OCI-LY1 (cell line): ENCODE results near the gene SAE1.

ENCODE experiments used
- EZH2 ChIP-seq: fragments of 200-600 bp; sonication (generic), shearing (Covaris generic); IDR thresholded peaks from 2 replicates; pipeline ENCODE4 v1.8.0; 2017; ENCODE audit warnings: borderline replicate concordance, mixed run types, mild to moderate bottlenecking, antibody characterized with exemption, low read length, moderate library complexity, mixed read lengths
- TF ChIP-seq, protein P1 (sequence below): fragments of 200-600 bp; sonication (generic), shearing (Covaris generic); IDR thresholded peaks from 2 replicates; pipeline ENCODE4 v1.5.1; 2017; ENCODE audit warnings: mild to moderate bottlenecking, antibody characterized with exemption, low read length, moderate library complexity, mixed read lengths

DNA sequence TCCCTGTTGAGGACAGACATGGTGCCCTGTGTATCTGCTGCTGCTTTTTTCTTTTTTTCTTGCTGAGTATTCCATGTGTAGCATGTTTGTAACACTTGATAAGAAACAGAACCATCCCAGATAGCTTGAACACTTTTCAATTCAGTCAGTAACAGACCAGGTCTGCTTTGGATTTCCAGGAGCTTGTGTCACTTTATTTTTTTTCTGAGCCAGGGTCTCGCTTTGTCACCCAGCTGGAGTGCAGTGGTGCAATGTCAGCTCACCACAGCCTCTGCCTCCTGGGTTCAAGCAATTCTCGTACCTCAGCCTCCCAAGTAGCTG, 56.7 kb downstream of the SAE1 start:
- TF ChIP-seq, protein P1, sequence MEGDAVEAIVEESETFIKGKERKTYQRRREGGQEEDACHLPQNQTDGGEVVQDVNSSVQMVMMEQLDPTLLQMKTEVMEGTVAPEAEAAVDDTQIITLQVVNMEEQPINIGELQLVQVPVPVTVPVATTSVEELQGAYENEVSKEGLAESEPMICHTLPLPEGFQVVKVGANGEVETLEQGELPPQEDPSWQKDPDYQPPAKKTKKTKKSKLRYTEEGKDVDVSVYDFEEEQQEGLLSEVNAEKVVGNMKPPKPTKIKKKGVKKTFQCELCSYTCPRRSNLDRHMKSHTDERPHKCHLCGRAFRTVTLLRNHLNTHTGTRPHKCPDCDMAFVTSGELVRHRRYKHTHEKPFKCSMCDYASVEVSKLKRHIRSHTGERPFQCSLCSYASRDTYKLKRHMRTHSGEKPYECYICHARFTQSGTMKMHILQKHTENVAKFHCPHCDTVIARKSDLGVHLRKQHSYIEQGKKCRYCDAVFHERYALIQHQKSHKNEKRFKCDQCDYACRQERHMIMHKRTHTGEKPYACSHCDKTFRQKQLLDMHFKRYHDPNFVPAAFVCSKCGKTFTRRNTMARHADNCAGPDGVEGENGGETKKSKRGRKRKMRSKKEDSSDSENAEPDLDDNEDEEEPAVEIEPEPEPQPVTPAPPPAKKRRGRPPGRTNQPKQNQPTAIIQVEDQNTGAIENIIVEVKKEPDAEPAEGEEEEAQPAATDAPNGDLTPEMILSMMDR: no peak
- TF ChIP-seq EZH2: no peak
